Measurements from ENCODE around the gene C1QTNF9.

DNA sequence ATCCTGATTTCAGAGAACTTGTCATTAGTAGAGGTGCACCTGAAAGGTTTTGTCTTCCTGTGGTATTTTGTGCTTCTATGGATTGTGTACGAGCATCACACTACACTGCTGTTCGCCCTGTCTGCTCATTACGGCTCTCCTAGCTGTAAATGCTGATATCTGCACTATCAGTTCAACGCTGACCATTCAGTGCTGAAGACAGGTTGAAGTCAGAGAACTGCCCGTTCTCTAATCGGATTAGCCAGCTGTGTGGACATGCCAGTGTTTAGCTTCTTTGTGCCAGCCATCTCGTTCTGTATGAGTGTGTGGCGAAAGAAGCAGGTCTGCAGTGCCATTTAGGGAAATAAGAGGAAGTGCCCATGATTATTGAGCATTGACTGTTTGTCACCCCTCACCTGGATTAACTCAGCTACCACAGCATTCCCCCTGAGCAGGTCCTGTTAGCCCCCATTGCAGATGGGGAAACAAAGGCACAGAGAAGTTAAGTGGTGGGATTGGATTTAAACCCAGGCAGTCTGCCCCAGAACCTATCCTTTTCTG is 21.6 kb upstream of the C1QTNF9 start:
- TF ChIP-seq CTCF (IDR thresholded peaks at IDR 0.05): no peak
- TF ChIP-seq EZH2phosphoT487 (IDR thresholded peaks at IDR 0.05): no peak
- TF ChIP-seq EZH2 (IDR thresholded peaks at IDR 0.05): no peak
